Posterior vena cava (tissue), 2 donors: Measurements from ENCODE around the gene KLK8. TPM values are rescaled to one million over a fixed set of nuclear protein-coding genes. Genes with fewer than 3 reads are reported as not detected.

Source experiments
- DNase-seq: peaks from one replicate; pipeline ENCODE4 v3.0.0-alpha.2; 2020; ENCODE audit warnings: low spot score
- intact Hi-C, 2 donors: fragments of 100-400 bp; cut with DNase I; formaldehyde crosslinking; loops; one replicate each; pipeline versions ENCODE4 v1.14.1 to v1.14.2; 2022 to 2023
- total RNA-seq, 2 donors: library from RNA; stranded (reverse); fragmentation: NEBNext Ultra II Directional; extraction: Animal tissue kit (Norgen Biotek cat#: 25700); gene quantifications; one replicate each; pipeline ENCODE4 v1.2.1, GENCODE V29; 2021
- donor health status: DM: yes; HTN: yes; CAD: no.
- donor health status: DM: yes; HTN: yes; CAD: no.

Gene KLK8
- total RNA-seq, 2 donors from 2014 or later = not detected

- no peak for DNase-seq
- intact Hi-C loops = no loop called here
Measured at GRCh38 chr19:50967929-50968715, 33.3 kb downstream of the KLK8 start.

- DNase-seq = no peak
- intact Hi-C loops = no loop called here
Measured at GRCh38 chr19:50964266-50964665, 37.1 kb downstream of the KLK8 start.

GRCh38 chr19:50963381-50963780 lies 38.0 kb downstream of the KLK8 start:
- no peak for DNase-seq
- intact Hi-C loops = no loop called here

- DNase-seq = no peak
- intact Hi-C loops = no loop called here
Measured at GRCh38 chr19:50962245-50962644, 39.2 kb downstream of the KLK8 start.

DNA sequence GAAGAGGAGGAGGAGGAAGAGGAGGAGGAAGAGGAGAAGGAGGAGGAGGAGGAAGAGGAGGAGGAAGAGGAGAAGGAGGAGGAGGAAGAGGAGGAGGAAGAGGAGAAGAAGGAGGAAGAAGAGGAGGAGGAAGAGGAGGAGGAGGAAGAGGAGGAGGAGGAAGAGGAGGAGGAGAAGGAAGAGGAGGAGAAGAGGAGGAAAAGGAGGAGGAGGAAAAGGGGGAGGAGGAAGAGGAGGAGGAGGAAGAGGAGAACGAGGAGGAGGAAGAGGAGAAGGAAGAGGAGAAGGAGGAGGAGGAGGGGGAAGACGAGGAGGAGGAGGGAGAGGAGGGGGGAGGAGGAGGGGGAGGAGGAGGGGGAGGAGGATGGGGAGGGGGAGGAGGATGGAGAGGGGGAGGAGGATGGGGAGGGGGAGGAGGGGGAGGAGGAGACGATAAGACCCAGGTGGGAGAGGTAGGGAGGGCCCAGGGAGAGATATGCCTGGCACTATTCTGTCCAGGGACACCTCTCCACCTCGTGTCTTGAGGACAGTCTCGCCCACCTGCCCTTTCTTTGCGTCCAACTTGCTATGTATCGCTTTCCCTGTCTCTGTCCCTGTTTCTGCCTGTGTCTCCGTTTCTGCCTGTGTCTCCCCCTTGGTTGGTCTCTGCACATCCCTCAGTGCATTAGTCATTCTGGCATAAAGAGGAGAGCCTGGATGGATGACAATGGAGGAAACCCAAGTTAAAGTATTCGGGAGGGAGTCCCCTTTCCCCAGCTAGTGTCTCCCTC lies 41.5 kb downstream of the KLK8 start:
- intact Hi-C loops = no loop called here

GRCh38 chr19:50957587-50957986 lies 43.8 kb downstream of the KLK8 start:
- DNase-seq = no peak
- intact Hi-C loops = no loop called here

More for the DNA sequence above, 41.5 kb downstream of the KLK8 start:
- no peak for DNase-seq

GRCh38 chr19:50952910-50953309 lies 48.5 kb downstream of the KLK8 start, which contains the start of gene KLK5:
Gene KLK5, minus strand, starts transcription at chr19:50953038. Its CDS starts 381 bp downstream, at chr19:50952657.
- DNase-seq = no peak
- intact Hi-C loops = no loop called here

GRCh38 chr19:50949861-50950260 lies 51.5 kb downstream of the KLK8 start:
- DNase-seq = no peak
- intact Hi-C loops = no loop called here

GRCh38 chr19:50947123-50947522 lies 54.3 kb downstream of the KLK8 start:
- intact Hi-C loops = no loop called here

More at GRCh38 chr19:50947123-50947522, 54.3 kb downstream of the KLK8 start:
- DNase-seq = no peak

Other genes starting within 250 kb of the KLK8 start
- gene GPR32, start 231.1 kb downstream of the KLK8 start, total RNA-seq = not detected
- not detected for gene ACP4, start 211.2 kb downstream of the KLK8 start, total RNA-seq
- under 1 TPM in 1 of 2 donors, not detected in 1; 0.67 TPM for gene KLK1, start 177.8 kb downstream of the KLK8 start, total RNA-seq
- gene KLK15, start 168.0 kb downstream of the KLK8 start, total RNA-seq = not detected
- gene KLK3, start 146.7 kb downstream of the KLK8 start, total RNA-seq = not detected
- not detected for gene KLK2, start 128.2 kb downstream of the KLK8 start, total RNA-seq
- gene KLK4, start 90.2 kb downstream of the KLK8 start, total RNA-seq = not detected
- gene KLK5, start 48.6 kb downstream of the KLK8 start, total RNA-seq = not detected
- not detected for gene KLK6, start 32.0 kb downstream of the KLK8 start, total RNA-seq
- not detected for gene KLK7, start 17.7 kb downstream of the KLK8 start, total RNA-seq
- gene KLK10, start 18.1 kb upstream of the KLK8 start, total RNA-seq = not detected
- gene KLK11, start 25.0 kb upstream of the KLK8 start, total RNA-seq = not detected
- not detected for gene KLK12, start 33.4 kb upstream of the KLK8 start, total RNA-seq
- not detected for gene KLK13, start 63.5 kb upstream of the KLK8 start, total RNA-seq
- gene KLK14, start 81.3 kb upstream of the KLK8 start, total RNA-seq = not detected
- 1 to 10 TPM; 3.7 to 5.0 TPM for gene CTU1, start 106.8 kb upstream of the KLK8 start, total RNA-seq
- 10 to 100 TPM in 1 of 2 donors, 1 to 10 TPM in 1; 8.7 to 12.6 TPM for gene SIGLEC9, start 123.3 kb upstream of the KLK8 start, total RNA-seq
- gene SIGLEC7, start 140.7 kb upstream of the KLK8 start, total RNA-seq = 1 to 10 TPM; 1.8 to 5.5 TPM
- 10 to 100 TPM in 1 of 2 donors, 1 to 10 TPM in 1; 10.0 to 17.4 TPM for gene CD33, start 223.5 kb upstream of the KLK8 start, total RNA-seq
- gene SIGLECL1, start 249.5 kb upstream of the KLK8 start, total RNA-seq = not detected